Heart left ventricle (tissue), 16 donors: Measurements from ENCODE around the gene NR1H3. TPM values are rescaled to one million over a fixed set of nuclear protein-coding genes. Genes with fewer than 3 reads are reported as not detected.
"Not testable (repeated sequence)": the region's sequence is repeated elsewhere in the genome, so short reads cannot be mapped to it uniquely, and the experiment has no call there.

Source experiments
- ATAC-seq, 4 donors: fragments of 200-7000 bp; cut with Tn5 transposase; one replicate each; pipeline ENCODE4 v1.9.1; 2020 to 2022; ENCODE audit warnings: moderate library complexity in 4 of 4, mild to moderate bottlenecking in 3 of 4, moderate number of reproducible peaks in 1 of 4
- DNase-seq, 5 donors: peaks; one replicate each; pipeline ENCODE4 v3.0.0-alpha.2; 2020
- H3K27ac ChIP-seq, 12 donors: fragments of 200-600 bp; sonication (generic) in 4 of 12; one replicate each; pipeline versions ENCODE4 v1.5.0 to v1.8.0; 2016 to 2022; ENCODE audit warnings: mild to moderate bottlenecking in 2 of 12
- H3K27me3 ChIP-seq, 9 donors: fragments of 200-600 bp; sonication (generic) in 2 of 9; one replicate each; pipeline versions ENCODE4 v1.5.1 to v1.8.0; 2016 to 2022; ENCODE audit warnings: mild to moderate bottlenecking in 3 of 9
- H3K36me3 ChIP-seq, 9 donors: fragments of 200-600 bp; sonication (generic) in 2 of 9; one replicate each; pipeline versions ENCODE4 v1.5.0 to v1.8.0; 2018 to 2022; ENCODE audit warnings: mild to moderate bottlenecking in 2 of 9
- H3K4me1 ChIP-seq, 12 donors: fragments of 200-600 bp; sonication (generic) in 4 of 12; one replicate each; pipeline versions ENCODE4 v1.5.0 to v1.8.0; 2016 to 2022; ENCODE audit warnings: mild to moderate bottlenecking in 3 of 12
- H3K4me3 ChIP-seq, 12 donors: fragments of 200-600 bp; sonication (generic) in 4 of 12; one replicate each; pipeline versions ENCODE4 v1.5.0 to v1.8.0; 2017 to 2022; ENCODE audit warnings: mild to moderate bottlenecking in 9 of 12, moderate library complexity in 4 of 12
- H3K9me3 ChIP-seq, 12 donors: fragments of 200-600 bp; sonication (generic) in 4 of 12; one replicate each; pipeline versions ENCODE4 v1.5.0 to v1.8.0; 2016 to 2022; ENCODE audit warnings: mild to moderate bottlenecking in 1 of 12
- CTCF ChIP-seq, 12 donors: fragments of 200-600 bp; sonication (generic) in 4 of 12; IDR thresholded peaks; one replicate each; pipeline versions ENCODE4 v1.5.0 to v1.8.0; 2018 to 2022; ENCODE audit warnings: antibody characterized with exemption in 12 of 12, mild to moderate bottlenecking in 5 of 12
- POLR2A ChIP-seq, 2 donors: fragments of 450-650 bp; IDR thresholded peaks; one replicate each; pipeline ENCODE4 v1.6.1; 2017; ENCODE audit warnings: antibody characterized with exemption in 2 of 2, mild to moderate bottlenecking in 2 of 2, moderate library complexity in 2 of 2
- WGBS, 4 donors: extraction: QIAGEN DNeasy Blood & Tissue Kit in 2 of 4; methylation state at CpG; one replicate each; pipeline versions ENCODE4 v1.1.5 to v1.1.7; 2013 to 2018; 5-methylcytosine and 5-hydroxymethylcytosine counted together
- intact Hi-C, 10 donors: fragments of 100-400 bp; cut with DNase I; formaldehyde crosslinking; loops; one replicate each; pipeline versions ENCODE4 v1.11.1 to v1.14.2; 2022
- long read RNA-seq, 3 donors: library from polyadenylated mRNA; unstranded; transcript quantifications; one replicate each; pipeline ENCODE4 v2.0.0, GENCODE V29; 2020 to 2021
- polyA plus RNA-seq, 2 donors: library from polyadenylated mRNA; stranded (reverse); fragments of 200-250 nt; gene quantifications; one replicate each; pipeline ENCODE4 v1.2.3, GENCODE V29; 2013
- total RNA-seq, 9 donors: library from RNA; depleted of rRNA in 2 of 9; stranded (reverse); fragments of >200 nt in 2 of 9; fragmentation: NEBNext Ultra II Directional in 3 of 9; extraction: Animal tissue kit (Norgen Biotek cat#: 25700) in 3 of 9; gene quantifications; one replicate each; pipeline versions ENCODE4 v1.1.0 to v1.2.4, GENCODE V29; 2016 to 2023
- donor health status: ischemic (EF 13 %, LVEDD 7.1; RV severe dilation, severe dysfunction).
- donor health status: healthy with polysubstance abuse.
- donor health status: DM: no; HTN: yes; CAD: no.
- donor health status: DM: no; HTN: no; CAD: no.
- donor health status: ischemic (EF 25% LVEDD 6.9; RV normal size, moderate dysfunction).
- donor health status: ischemic (EF 25% LVEDD 5.7; RV mildly dilated, moderate dysfunction).
- donor health status: healthy.
- donor health status: DM: yes; HTN: yes; CAD: no.
- donor health status: ischemic (EF 35%, LVEDD 5.7; RV mildly dilated, moderate dysfunction).
- donor health status: nonischemic (EF 11% LVEDD 7.7; RV severe dilation, severe dysfunction).
- donor health status: DM: yes; HTN: yes; CAD: no.
- donor health status: PGD.
- donor health status: ischemic (EF 29% LVEDD 5.4; RV normal size, mild dysfunction).
- donor health status: nonischemic (EF 23%, LVEDD 6.1; RV moderate dilation, normal function).

Gene NR1H3
- total RNA-seq: 10 to 100 TPM in 5 of 9 donors, 1 to 10 TPM in 4; 3.9 to 38.5 (median 11.9) TPM
- 10 to 100 TPM; 11.4 to 17.5 TPM for polyA plus RNA-seq
- long read RNA-seq, donor 1, partial matches to known transcripts: 1 of 9 reads
- long read RNA-seq, donor 1, other reads (novel, unspliced or antisense): 7 of 9 reads
- long read RNA-seq, donor 2, transcript NR1H3-211 (10 exons, 1,637 nt): major isoform, 8 of 43 reads
- long read RNA-seq, donor 2, partial matches to known transcripts: 2 of 43 reads
- long read RNA-seq, donor 2, other reads (novel, unspliced or antisense): 30 of 43 reads
- long read RNA-seq, donor 3, partial matches to known transcripts: 0 of 2 reads
- long read RNA-seq, donor 3, other reads (novel, unspliced or antisense): 2 of 2 reads

GRCh38 chr11:47257517-47258316 lies at the start of gene NR1H3:
Gene NR1H3, plus strand, starts transcription at chr11:47257996. Its CDS starts 1,221 bp downstream, at chr11:47259217.
- H3K36me3 ChIP-seq: peaks cover 0 to 14% (median 5%) of the 10 kb centered on the region in 9 donors
- H3K27me3 ChIP-seq: no peaks in the 10 kb centered on the region
- peak within 1 kb of the TSS in 11 of 12 donors; percentile 24 to 57 (median 44) for H3K4me3 ChIP-seq
- H3K9me3 ChIP-seq: no peaks in the 10 kb centered on the region
- intact Hi-C loops: loop anchor here in 9 of 10 donors (1.0 to 5.0 kb wide), 8 partner anchors 23 to 100 kb away; partner anchors contain the start of genes ARFGAP2 (in 8 of the 9) and MYBPC3 (in 1 of the 9)
- H3K27ac ChIP-seq: peak within 1 kb of the TSS; percentile 54 to 90 (median 82)
- ATAC-seq (peak; percentile 39 to 76 (median 71)), DNase-seq (peak; percentile 75 to 91 (median 89))
- H3K4me1 ChIP-seq: peaks cover 13 to 74% (median 54%) of the 10 kb centered on the region in 12 donors
- WGBS, 4 donors: 4 to 8% (median 6%) methylated on average over 14 to 15 of the region's 15 CpGs
- TF ChIP-seq POLR2A (IDR thresholded peaks at IDR 0.05) (no peak), CTCF (IDR thresholded peaks at IDR 0.05) (peak; percentile 26 to 76 (median 60))

DNA sequence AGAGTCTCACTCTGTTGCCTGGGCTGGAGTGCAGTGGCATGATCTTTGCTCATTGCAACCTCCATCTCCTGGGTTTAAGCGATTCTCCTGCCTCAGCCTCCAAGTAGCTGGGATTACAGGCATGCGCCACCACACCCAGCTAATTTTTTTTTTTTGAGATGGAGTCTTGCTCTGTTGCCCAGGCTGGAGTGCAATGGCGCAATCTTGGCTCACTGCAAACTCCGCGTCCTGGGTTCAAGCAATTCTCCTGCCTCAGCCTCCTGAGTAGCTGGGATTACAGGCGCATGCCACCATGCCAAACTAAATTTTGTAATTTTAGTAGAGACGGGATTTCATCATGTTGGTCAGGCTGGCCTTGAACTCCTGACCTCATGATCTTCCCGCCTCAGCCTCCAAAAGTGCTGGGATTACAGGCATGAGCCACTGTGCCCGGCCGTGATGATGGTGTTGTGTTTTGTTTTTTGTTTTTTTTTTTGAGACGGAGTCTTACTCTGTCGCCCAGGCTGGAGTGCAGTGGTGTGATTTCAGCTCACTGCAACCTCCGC lies 49.7 kb upstream of the NR1H3 start:
- intact Hi-C loops, H3K4me3 ChIP-seq: not testable (repeated sequence)
- WGBS, 4 donors: 91 to 97% (median 94%) methylated on average over 13 of the region's 13 CpGs

GRCh38 chr11:47208628-47209027 lies 49.2 kb upstream of the NR1H3 start:
- Histone ChIP-seq H3K4me3 (no peak overlapping the region), H3K4me1 (peaks cover 0 to 3% (median 0%) of the 10 kb centered on the region in 12 donors), H3K9me3 (no peaks in the 10 kb centered on the region), H3K27me3 (no peaks in the 10 kb centered on the region), H3K36me3 (no peaks in the 10 kb centered on the region), H3K27ac (no peak overlapping the region)
- intact Hi-C loops: no loop called here
- ATAC-seq (no peak), DNase-seq (peak in 1 of 5 donors; percentile 10)
- TF ChIP-seq CTCF (IDR thresholded peaks at IDR 0.05) (no peak), POLR2A (IDR thresholded peaks at IDR 0.05) (no peak)
- 90 to 93% (median 91%) methylated on average over 5 of the region's 5 CpGs for WGBS, 4 donors

More for the DNA sequence above, 49.7 kb upstream of the NR1H3 start:
- DNase-seq: peak in 1 of 5 donors; percentile 1
- not testable (repeated sequence) for H3K9me3 ChIP-seq, ATAC-seq, H3K4me1 ChIP-seq, H3K27ac ChIP-seq, H3K36me3 ChIP-seq, H3K27me3 ChIP-seq

- Histone ChIP-seq H3K36me3 (peaks cover 0 to 8% (median 0%) of the 10 kb centered on the region in 9 donors), H3K4me1 (peaks cover 0 to 33% (median 20%) of the 10 kb centered on the region in 12 donors), H3K9me3 (no peaks in the 10 kb centered on the region), H3K27ac (peak overlapping the region in 1 of 12 donors; percentile 94), H3K27me3 (no peaks in the 10 kb centered on the region), H3K4me3 (no peak overlapping the region)
- DNase-seq (no peak), ATAC-seq (no peak)
- WGBS, 4 donors: 92 to 97% (median 95%) methylated on average over 12 of the region's 12 CpGs
- no peak for TF ChIP-seq CTCF (IDR thresholded peaks at IDR 0.05)
- TF ChIP-seq POLR2A (IDR thresholded peaks at IDR 0.05): no peak
- intact Hi-C loops: loop anchor here in 1 of 10 donors (5.0 kb wide), 1 partner anchor 36 kb away; the partner anchor contains the start of gene ARFGAP2
Observed at GRCh38 chr11:47212938-47213337, 44.9 kb upstream of the NR1H3 start.
